Thoracic aorta (tissue), 2 donors: ENCODE measurements around the gene GSTO2. TPM values are rescaled to one million over a fixed set of nuclear protein-coding genes. Genes with fewer than 3 reads are reported as not detected.

ENCODE experiments used
- ATAC-seq: fragments of 150-250 bp; one replicate; pipeline ENCODE4 v1.8.0; 2017; ENCODE audit warnings: low read depth; ENCODE audit not compliant: insufficient number of reproducible peaks, low FRiP score
- DNase-seq: peaks from one replicate; pipeline ENCODE4 v3.0.0-alpha.2; 2020; ENCODE audit warnings: low spot score
- H3K27ac ChIP-seq, 2 donors: fragments of 200-600 bp; sonication (generic); 1 replicate in 1 of 2; 2 replicates in 1 of 2; pipeline ENCODE4 v1.5.1; 2016; ENCODE audit warnings: mild to moderate bottlenecking in 2 of 2, moderate library complexity in 2 of 2
- H3K27me3 ChIP-seq: fragments of 200-600 bp; sonication (generic); replicated peaks from 2 replicates; pipeline ENCODE4 v1.6.0; 2016; ENCODE audit warnings: mild to moderate bottlenecking; ENCODE audit not compliant: insufficient read depth
- H3K36me3 ChIP-seq: fragments of 200-600 bp; sonication (generic); one replicate; pipeline ENCODE4 v1.5.1; 2016
- H3K4me1 ChIP-seq, 2 donors: fragments of 200-600 bp; sonication (generic); 1 replicate in 1 of 2; 2 replicates in 1 of 2; pipeline versions ENCODE4 v1.5.1 to v1.6.0; 2016; ENCODE audit warnings: low read depth in 2 of 2, mild to moderate bottlenecking in 1 of 2; ENCODE audit not compliant: control insufficient read depth in 1 of 2
- H3K4me3 ChIP-seq: fragments of 200-600 bp; sonication (generic); 2 replicates; pipeline ENCODE4 v1.5.1; 2016; ENCODE audit warnings: mild to moderate bottlenecking
- H3K9me3 ChIP-seq: fragments of 200-600 bp; sonication (generic); 2 replicates; pipeline ENCODE4 v1.5.1; 2016
- CTCF ChIP-seq: fragments of 200-600 bp; sonication (generic); IDR thresholded peaks from one replicate; pipeline ENCODE4 v1.5.1; 2019; ENCODE audit warnings: antibody characterized with exemption
- total RNA-seq, 2 donors: library from RNA; depleted of rRNA; stranded (reverse); fragments of >200 nt; gene quantifications; one replicate each; pipeline versions ENCODE4 v1.1.0 to v1.2.3, GENCODE V29; 2016

GSTO2 gene
- total RNA-seq, 2 donors from 2014 or later = 2.8 to 3.0 TPM

DNA sequence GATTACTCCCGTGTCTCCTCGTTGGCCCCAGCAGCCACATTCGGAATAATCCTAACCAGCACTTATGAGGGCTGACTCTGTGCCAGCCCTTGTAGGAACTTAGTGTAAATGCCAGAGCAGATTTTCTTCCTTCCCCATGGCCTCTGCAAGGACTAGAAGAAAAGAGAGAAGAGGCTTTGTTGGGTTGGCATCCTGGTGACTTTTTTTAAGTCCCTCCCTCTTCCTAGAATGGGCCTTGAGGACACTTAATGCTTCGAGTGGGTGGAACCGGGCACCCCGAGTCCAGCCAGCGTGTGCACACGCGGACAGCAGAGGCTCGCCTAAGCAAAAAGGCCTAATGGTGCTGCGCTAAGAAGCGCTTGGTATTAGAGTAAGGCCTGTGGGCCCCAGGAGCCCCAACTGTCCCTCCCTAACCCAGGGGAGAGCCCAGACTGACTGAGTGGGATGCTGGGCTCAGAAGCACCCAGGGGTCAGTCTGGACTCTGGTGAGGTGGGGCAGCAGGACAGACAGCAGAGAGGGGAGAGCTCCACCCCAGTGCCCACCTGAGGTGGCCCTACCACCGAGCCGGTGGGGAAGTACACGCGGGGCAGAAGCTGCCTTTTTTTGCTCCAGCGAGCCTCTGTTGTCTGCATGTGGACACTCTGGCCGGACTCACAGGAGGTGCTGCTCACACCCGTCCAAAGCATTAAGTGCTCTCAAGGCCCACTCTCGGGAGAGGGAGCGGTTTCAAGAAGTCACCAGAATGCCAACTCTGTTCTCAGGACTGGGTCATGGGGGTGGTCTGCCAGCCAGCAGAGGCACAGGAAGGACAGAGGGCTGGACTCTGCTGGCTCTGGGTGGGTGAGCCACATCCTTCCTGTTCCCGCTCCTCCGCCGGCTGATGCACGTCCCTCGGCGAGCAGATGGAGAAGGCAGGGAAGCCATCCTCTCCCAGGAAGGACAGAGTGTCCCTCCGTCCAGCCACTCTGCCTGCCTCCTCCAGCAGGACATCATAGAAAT is 56.8 kb downstream of the GSTO2 start:
- H3K4me1 ChIP-seq = peaks cover 93 to 96% of the 10 kb centered on the region in 2 donors
- ATAC-seq (no peak), DNase-seq (no peak)

GRCh38 chr10:104326991-104327610 is 58.1 kb downstream of the GSTO2 start:
- Histone ChIP-seq H3K36me3 (no peaks in the 10 kb centered on the region), H3K4me1 (peaks cover 91 to 96% of the 10 kb centered on the region in 2 donors), H3K9me3 (no peaks in the 10 kb centered on the region), H3K27ac (peak overlapping the region; percentile 4 to 86), H3K4me3 (no peak overlapping the region), H3K27me3 (no peaks in the 10 kb centered on the region)
- DNase-seq (no peak), ATAC-seq (no peak)
- TF ChIP-seq CTCF = no peak

More for the DNA sequence above, 56.8 kb downstream of the GSTO2 start:
- peak overlapping the region in 1 of 2 donors; percentile 86 for H3K27ac ChIP-seq
- no peak overlapping the region for H3K4me3 ChIP-seq
- H3K27me3 ChIP-seq = no peaks in the 10 kb centered on the region
- no peak for TF ChIP-seq CTCF
- no peaks in the 10 kb centered on the region for H3K36me3 ChIP-seq
- no peaks in the 10 kb centered on the region for H3K9me3 ChIP-seq

DNA sequence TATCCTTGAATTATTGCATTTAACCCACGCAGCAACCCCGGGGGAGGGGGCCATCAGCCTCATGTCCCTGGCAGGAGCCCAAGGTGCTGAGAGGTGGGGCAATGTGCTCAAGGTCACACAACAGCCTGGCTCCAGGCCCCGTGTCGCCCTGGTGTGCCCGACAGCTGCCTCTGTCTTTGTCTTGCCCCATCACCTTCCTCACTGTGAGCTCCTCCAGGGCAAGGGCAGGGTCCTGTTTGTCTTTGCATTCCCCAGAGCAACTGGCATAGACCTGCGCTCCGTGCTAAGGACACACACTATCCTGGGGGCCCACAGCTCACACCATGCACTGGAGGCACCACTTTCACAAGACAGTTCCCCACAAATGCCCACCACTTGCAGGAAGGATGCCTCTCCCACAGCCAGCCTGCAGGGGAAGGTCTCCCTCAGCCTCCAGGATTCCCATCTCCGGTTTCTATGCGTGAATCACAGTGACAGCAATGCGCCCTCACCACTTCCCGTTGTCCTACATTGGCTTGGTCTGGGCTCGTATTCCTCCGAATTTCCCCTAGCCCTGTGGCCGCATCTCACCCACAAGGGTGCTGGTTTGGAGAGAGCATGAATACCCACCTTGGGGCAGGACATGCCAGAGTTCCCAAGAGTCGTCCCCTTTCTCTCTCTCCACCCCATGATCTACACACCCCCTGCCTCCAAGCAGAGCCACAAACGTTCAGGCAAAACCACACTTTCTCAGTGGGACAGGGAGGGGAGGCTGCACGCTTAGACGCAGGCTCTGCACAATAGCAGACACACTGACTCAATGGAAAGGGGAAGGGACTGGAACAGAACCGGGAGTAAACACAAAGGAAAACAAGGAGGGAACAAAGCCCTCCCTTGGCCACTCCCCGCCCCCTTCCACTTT is 59.0 kb downstream of the GSTO2 start:
- no peak for ATAC-seq
- Histone ChIP-seq H3K4me1 (peaks cover 85 to 96% of the 10 kb centered on the region in 2 donors), H3K36me3 (no peaks in the 10 kb centered on the region), H3K27me3 (no peaks in the 10 kb centered on the region), H3K9me3 (no peaks in the 10 kb centered on the region), H3K4me3 (peak overlapping the region; percentile 52), H3K27ac (peak overlapping the region; percentile 77 to 86)
- no peak for DNase-seq
- TF ChIP-seq CTCF = no peak

DNA sequence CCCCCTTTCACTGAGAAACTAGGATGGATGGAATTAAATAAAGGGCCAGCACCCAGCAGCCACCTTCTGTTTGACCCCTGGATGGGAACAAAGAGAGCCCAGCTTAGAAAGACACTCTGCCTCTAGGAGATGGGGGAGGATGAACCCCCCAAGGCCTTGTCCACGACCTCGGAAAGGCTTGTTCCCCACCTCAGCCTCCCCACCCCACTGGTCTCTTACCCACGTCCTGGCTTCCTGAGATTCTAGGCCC is 59.6 kb downstream of the GSTO2 start:
- Histone ChIP-seq H3K27ac (peak overlapping the region; percentile 77 to 86), H3K9me3 (no peaks in the 10 kb centered on the region), H3K27me3 (no peaks in the 10 kb centered on the region), H3K4me1 (peaks cover 81 to 96% of the 10 kb centered on the region in 2 donors), H3K4me3 (peak overlapping the region; percentile 52), H3K36me3 (no peaks in the 10 kb centered on the region)
- TF ChIP-seq CTCF = no peak
- ATAC-seq (no peak), DNase-seq (no peak)
